Stimulated activated CD8-positive, alpha-beta memory T cell treated with anti-CD3 and anti-CD28 coated beads, Interleukin-7, amount 100 ng/mL, for 4 hours (primary cell): ENCODE data around the gene MRPL51.
A peak's percentile ranks its signal among the peaks of the same experiment; 100 is the strongest.
"Not testable (repeated sequence)": the region's sequence is repeated elsewhere in the genome, so short reads cannot be mapped to it uniquely, and the experiment has no call there.

Source experiments
- DNase-seq, 2 donors: peaks; one replicate each; pipeline ENCODE4 v3.0.0-alpha.2; 2020; ENCODE audit warnings: low read depth in 2 of 2

The MRPL51 gene

DNA sequence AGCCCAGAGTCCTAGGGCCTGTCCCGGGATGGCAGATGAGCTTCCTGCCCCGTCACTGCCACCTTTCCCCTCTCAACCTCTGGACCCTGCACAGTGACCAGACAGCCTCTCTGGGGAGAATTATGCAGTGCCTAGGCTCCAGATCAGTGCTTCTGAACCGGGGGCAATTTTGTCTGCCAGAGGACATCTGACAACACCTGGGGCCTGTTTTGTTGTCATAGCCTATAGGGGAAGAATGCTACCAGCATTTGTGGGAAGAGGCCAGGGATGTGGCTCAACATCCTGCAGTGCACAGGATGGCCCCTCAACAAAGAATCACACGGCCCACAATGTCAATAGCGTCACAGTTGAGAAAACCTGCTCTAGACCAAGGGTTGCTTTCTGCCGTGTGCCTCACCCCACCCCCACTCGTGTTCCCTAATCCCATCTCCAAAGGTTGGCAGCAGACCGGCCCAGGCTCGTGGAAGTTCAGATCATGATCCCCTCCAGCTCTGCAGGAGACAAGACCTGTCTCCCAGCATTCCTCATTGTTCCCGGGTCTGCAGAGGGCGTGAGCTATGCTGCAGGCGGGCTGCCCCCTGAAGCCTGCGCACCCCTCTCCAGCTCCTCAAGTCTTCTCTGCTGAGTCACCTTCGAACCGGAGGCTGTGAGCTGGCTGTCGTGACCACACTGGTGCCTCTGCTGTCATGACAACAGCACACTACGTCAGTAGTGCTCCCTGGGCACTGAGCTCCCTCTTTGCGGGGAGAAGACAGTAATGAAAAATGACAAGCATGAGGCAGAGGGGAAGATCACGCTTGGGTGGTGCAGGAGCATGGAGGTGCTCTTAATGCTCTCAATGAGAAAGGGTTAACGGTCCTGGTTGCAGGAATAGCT is 39.2 kb upstream of the MRPL51 start:
- DNase-seq = peak; percentile 83 to 90

DNA sequence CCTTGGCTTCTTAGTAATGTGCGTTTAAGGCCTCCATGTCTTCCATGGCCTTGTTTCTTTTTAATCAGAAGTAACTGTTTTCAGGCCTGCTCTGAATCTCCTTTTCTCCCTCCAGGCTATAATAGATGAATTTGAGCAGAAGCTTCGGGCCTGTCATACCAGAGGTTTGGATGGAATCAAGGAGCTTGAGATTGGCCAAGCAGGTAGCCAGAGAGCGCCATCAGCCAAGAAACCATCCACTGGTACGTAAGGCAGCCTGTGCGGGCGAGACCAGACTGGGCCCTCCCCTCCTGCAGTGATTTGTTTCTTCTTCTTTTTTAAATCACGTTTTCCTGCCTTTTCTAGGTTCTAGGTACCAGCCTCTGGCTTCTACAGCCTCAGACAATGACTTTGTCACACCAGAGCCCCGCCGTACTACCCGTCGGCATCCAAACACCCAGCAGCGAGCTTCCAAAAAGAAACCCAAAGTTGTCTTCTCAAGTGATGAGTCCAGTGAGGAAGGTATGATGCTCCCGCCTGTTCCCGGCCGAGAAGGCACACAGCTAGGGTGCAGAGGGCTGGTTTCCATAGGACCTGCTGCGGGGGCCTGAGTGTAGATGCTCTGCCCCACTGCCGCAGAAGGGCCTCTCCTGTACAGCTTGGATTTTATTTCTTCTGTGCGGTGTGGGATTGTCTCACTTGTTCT is 37.7 kb upstream of the MRPL51 start:
- no peak for DNase-seq

DNA sequence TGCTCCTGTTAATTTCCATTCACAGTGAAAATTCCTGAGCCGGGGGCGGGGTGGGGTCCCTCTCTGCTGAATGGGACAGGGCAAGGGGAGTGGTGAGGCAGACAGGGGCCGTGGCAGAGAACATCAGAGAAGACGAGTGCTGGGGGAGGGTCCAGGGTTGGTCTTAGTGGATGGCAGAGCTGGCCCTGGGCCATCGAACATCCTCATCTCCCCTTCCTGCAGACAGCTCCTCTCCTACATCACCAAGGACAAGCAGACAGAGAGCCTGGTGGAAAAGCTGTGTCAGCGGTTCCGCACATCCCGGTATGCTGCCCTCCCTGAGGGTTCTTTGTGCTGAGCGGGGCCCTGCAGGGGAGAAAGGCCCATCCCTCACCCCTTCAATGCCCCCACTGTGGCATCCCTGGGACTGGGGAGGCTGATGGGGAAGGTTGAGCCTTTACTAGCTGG is 36.3 kb upstream of the MRPL51 start:
- DNase-seq = no peak

GRCh38 chr12:6528539-6529235 is 35.6 kb upstream of the MRPL51 start:
- no peak for DNase-seq

- DNase-seq = no peak
These were observed 34.6 kb upstream of the MRPL51 start for GRCh38 chr12:6527711-6528110.

- DNase-seq = no peak
These were observed 33.9 kb upstream of the MRPL51 start for GRCh38 chr12:6526766-6527525.

GRCh38 chr12:6526201-6526600 is 33.1 kb upstream of the MRPL51 start:
- DNase-seq = no peak

GRCh38 chr12:6524648-6525047 is 31.6 kb upstream of the MRPL51 start:
- DNase-seq = no peak

- DNase-seq = no peak
These were observed 30.6 kb upstream of the MRPL51 start for GRCh38 chr12:6523708-6524107.

GRCh38 chr12:6522193-6522592 is 29.1 kb upstream of the MRPL51 start:
- DNase-seq = no peak

DNA sequence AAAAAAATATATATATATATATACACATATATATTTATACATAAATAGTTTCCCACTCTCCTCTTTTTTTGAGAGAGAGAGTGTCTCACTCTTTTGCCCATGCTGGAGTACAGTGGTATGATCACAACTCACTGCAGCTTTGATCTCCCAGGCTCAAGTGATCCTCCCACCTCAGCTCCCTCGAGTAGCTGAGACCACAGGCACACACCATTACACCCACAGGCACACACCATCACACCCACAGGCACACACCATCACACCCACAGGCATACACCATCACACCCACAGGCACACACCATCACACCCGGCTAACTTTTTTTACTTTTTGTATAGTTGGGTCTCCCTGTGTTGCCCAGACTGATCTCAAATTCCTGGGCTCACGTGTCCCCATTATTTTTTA is 27.1 kb upstream of the MRPL51 start:
- DNase-seq = no peak

GRCh38 chr12:6508087-6508486 is 15.0 kb upstream of the MRPL51 start:
- no peak for DNase-seq

- DNase-seq = no peak
These were observed 14.3 kb upstream of the MRPL51 start for GRCh38 chr12:6507102-6507998.

DNA sequence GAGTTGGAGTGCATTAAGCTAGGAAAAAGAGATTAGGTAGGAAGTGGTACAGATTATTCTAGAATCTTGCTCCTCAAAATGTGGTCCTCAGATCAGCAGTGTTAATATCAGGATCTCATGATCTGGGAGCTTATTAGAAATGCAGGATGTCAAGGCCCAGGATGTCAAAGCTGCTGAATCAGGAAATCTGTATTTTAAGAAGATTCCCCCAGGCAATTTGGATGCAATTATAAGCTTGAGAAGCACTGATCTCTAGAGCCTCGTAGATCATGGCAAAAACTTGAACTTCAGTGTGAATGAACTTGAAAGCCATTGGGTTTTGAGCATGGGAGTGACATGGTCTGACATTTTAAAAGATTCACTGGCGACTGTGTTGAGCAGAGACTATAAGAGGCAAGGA is 7.4 kb upstream of the MRPL51 start:
- no peak for DNase-seq

DNA sequence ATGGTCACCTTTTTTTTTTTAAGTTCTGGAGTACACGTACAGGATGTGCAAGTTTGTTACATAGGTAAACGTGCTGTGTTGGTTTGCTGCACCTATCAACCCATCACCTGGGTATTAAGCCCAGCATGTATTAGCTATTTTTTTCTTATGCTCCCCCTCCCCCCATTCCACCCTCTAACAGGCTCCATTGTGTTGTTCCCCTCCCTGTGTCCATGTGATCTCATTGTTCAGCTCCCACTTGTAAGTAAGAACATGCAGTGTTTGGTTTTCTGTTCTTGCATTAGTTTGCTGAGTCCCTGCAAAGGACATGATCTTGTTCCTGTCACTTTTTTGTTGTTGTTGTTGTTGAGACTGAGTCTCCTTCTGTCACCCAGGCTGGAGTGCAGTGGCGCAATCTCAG is 4.2 kb upstream of the MRPL51 start:
- DNase-seq = not testable (repeated sequence)

DNA sequence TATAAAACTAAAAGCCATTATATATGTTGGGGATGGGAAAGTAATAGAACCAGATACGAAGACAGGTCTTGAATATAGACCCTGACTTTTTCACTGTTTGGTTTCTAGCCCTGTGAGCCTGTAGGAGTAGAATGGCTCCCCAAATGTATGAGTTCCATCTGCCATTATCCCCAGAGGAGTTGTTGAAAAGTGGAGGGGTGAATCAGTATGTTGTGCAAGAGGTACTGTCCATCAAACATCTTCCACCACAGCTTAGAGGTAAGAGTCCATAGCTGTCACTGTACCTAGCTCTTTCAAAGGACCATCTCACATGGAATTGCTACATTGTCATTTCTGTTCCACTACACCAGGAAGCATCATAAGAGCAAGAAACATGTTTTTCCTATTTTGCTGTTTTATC is 1.9 kb upstream of the MRPL51 start:
- DNase-seq = no peak

DNA sequence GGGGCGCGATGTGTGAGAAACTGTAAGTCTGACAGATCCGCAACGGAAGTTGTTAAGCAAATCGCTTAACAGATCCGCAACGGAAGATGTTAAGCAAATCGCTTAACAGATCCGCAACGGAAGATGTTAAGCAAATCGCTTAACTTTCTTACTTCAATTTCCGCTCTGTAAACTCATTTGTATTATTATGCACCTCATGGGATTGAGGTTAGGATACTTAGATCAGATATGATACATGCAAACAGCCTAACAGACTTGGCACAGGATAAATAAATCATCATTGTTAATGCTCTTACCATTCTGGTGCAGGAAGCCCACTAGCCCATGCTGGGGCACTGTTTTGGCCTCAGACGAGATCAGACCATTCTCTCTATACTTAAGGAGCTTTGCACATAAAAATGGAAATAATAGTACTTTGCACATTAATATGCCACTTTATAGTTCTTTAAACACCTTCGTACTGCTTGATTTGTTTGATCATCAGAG is 1.2 kb upstream of the MRPL51 start:
- no peak for DNase-seq

- peak; percentile 92 for DNase-seq
These were observed 615 bp upstream of the MRPL51 start, which contains the start of gene NCAPD2 for GRCh38 chr12:6493497-6494257. Gene NCAPD2 (plus strand): TSS chr12:6494102. CDS start chr12:6495099, 997 bp downstream.

DNA sequence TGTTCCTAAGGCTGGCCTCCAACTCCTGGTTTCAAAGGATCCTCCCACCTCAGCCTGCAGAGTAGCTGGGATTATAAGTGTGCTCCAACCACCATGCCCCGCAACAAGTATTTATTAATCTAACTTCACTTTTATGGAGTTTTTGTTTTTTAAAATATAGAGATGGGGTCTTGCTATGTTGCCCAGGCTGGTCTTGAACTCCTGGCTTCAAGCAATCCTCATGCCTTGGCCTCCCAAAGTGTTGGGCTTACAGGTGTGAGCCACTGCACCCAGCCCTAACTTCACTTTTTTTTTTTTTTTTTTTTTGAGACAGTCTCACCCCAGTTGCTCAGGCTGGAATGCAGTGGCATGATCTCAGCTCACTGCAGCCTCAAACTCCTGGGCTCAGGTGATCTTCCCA is 2.4 kb downstream of the MRPL51 start:
- not testable (repeated sequence) for DNase-seq

DNA sequence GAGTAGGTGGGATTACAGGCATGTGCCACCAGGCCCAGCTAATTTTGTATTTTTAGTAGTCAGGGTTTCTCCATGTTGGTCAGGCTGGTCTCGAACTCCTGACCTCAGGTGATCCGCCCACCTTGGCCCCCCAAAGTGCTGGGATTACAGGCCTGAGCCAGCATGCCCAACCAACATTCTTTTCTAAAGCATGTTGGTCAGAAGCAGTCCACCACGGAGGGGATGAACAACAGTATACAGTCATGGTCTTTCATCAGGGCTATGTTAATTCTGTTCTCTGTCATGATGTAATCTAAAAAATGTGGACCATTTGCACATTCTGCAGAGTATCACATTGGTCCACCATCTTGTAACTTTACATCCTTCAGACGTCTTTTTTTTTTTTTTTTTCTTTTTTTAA is 3.6 kb downstream of the MRPL51 start:
- DNase-seq = no peak
